Subcutaneous adipose tissue (tissue), 4 donors: ENCODE measurements around the gene FSCN2. TPM values are rescaled to one million over a fixed set of nuclear protein-coding genes. Genes with fewer than 3 reads are reported as not detected.

Experiments used
- total RNA-seq, 4 donors: library from RNA; depleted of rRNA; stranded (reverse); fragments of >200 nt; gene quantifications; one replicate each; pipeline ENCODE4 v1.1.0, GENCODE V29; 2016
- TF ChIP-seq, protein P1 (sequence below): fragments of 450-650 bp; IDR thresholded peaks from one replicate; pipeline ENCODE4 v1.5.1; 2016; ENCODE audit warnings: low read depth, mild to moderate bottlenecking, control low read depth, antibody characterized with exemption, moderate library complexity

FSCN2 gene
- total RNA-seq, 4 donors from 2014 or later: 0.88 to 1.0 TPM; not detected in 2

DNA sequence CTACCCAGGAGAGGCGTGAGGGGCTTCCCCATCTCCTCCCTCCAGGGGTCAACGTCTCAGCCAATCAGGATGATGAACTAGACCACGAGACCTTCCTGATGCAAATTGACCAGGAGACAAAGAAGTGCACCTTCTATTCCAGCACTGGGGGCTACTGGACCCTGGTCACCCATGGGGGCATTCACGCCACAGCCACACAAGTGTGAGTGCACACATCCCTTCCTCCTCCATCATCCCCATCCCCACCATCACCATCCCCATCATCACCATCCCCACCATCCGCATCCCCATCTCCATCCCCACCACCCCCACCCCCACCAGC lies 6.8 kb downstream of the FSCN2 start:
- TF ChIP-seq, protein P1, sequence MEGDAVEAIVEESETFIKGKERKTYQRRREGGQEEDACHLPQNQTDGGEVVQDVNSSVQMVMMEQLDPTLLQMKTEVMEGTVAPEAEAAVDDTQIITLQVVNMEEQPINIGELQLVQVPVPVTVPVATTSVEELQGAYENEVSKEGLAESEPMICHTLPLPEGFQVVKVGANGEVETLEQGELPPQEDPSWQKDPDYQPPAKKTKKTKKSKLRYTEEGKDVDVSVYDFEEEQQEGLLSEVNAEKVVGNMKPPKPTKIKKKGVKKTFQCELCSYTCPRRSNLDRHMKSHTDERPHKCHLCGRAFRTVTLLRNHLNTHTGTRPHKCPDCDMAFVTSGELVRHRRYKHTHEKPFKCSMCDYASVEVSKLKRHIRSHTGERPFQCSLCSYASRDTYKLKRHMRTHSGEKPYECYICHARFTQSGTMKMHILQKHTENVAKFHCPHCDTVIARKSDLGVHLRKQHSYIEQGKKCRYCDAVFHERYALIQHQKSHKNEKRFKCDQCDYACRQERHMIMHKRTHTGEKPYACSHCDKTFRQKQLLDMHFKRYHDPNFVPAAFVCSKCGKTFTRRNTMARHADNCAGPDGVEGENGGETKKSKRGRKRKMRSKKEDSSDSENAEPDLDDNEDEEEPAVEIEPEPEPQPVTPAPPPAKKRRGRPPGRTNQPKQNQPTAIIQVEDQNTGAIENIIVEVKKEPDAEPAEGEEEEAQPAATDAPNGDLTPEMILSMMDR: no peak

DNA sequence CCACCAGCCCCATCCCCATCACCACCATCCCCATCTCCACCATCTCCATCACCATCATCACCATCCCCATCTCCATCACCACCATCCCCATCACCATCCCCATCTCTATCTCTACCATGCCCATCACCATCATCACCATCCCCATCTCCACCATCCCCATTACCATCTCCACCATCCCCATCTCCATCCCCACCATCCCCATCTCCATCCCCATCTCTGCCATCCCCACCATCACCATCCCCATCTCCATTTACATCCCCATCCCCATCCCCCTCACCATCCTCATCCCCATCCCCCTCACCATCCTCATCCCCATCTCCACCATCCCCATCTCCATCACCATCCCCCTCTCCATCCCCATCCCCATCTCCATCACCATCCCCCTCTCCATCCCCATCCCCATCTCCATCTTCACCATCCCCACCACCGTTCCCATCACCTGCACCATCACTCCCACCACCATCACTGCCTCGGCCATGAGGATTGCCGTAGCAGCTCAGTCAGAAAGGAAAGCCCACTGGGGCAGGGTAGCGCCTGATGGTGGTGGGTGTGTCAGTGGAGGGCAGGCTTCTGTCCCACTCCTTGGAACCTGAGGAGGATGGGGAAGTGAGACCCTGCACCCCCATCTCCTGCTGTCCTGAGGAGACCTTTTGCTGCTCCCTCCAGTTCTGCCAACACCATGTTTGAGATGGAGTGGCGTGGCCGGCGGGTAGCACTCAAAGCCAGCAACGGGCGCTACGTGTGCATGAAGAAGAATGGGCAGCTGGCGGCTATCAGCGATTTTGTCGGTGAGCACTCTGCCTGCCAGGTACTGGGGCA lies 7.5 kb downstream of the FSCN2 start:
- TF ChIP-seq, protein P1: no peak

DNA sequence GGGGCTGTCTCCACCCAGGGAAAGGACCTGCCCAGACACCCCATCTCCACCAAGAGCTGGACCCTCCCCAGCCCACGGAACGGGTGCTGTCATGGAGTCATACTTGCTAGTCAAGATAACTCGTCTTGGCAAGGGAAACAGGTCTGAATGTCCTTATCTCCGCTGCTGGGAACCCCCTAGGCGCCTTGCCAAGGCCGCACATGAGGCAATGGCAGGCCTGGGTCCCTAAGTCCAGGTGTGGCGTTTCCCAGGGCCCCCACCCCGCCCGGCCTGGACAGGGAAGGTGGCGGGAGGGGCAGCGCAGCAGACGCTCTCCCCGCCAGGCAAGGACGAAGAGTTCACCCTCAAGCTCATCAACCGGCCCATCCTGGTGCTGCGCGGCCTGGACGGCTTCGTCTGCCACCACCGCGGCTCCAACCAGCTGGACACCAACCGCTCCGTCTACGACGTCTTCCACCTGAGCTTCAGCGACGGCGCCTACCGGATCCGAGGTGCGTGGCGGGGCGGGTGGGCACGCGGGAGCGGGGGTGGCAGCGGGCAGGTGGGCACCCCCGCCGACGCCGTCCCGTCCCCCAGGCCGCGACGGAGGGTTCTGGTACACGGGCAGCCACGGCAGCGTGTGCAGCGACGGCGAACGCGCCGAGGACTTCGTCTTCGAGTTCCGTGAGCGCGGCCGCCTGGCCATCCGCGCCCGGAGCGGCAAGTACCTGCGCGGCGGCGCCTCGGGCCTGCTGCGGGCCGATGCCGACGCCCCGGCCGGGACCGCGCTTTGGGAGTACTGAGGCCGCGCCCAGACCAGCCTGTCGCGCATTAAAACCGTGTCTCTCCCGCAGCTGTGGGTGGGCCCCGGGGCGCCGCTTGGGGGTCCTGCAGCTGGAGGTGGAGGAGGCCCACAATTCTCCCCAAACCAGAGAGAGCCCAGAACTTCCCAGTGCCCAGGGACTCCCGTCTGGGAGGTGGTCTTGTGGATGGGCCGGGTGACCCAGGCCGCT lies 8.4 kb downstream of the FSCN2 start:
- TF ChIP-seq, protein P1: no peak

DNA sequence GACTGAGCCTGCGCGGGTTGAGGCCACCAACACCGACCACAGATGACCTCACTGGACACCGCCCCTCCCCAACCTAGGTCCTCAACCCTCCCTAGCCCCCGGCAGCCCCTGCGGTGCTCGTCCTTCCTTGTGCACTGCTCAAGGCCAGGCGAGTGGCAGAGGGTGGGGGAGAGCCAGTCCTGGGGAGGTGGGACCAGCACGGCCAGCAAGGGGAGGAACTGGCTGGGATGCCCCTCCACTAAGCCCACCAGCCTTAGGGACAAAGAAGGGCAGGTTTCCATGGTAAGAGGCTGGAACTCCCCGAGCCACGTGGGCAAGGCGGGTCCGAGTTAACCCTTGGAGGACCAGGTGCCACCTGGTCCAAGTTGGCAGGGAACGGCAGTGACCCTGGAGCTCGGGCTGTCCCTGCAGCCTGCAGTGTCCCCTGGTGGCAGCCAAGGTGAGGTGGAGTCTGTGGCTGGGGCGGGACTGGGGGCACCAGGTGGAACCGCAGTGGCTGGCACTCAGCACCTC lies 9.2 kb downstream of the FSCN2 start:
- TF ChIP-seq, protein P1: no peak

DNA sequence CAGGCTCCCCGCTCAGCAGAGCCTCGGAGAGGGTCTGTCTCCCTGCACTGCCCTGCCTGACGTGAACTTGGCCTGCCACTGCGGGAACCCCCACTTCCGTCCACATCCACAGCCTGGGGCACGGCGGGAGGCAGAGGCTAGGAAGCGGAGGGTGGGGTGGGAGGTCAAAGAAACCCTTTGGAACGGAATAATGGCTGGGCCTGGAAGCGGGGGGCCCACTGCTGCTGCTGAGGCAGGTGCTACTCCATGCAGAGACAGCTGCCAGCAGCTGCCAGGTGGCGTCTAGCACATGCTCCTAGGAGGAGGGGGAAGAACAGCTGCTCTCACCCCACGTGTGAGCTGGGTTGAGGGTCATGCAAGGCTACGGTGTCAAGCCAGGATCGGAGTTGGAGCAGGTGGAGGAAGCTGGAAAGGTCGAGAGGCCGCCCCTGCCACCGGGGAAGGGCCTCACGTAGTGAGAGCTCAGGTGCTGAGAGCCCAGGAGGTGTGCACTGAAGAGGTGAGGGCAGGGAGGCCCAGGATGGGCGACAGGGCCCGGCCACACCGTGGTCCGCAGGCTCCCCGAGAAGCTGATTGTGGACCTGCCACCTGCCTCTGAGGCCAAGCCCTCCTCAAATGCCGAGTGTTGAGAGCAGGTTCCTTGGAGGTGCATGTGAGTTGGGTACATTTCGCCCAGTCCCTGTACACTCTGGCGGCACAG lies 9.8 kb downstream of the FSCN2 start:
- TF ChIP-seq, protein P1: no peak

DNA sequence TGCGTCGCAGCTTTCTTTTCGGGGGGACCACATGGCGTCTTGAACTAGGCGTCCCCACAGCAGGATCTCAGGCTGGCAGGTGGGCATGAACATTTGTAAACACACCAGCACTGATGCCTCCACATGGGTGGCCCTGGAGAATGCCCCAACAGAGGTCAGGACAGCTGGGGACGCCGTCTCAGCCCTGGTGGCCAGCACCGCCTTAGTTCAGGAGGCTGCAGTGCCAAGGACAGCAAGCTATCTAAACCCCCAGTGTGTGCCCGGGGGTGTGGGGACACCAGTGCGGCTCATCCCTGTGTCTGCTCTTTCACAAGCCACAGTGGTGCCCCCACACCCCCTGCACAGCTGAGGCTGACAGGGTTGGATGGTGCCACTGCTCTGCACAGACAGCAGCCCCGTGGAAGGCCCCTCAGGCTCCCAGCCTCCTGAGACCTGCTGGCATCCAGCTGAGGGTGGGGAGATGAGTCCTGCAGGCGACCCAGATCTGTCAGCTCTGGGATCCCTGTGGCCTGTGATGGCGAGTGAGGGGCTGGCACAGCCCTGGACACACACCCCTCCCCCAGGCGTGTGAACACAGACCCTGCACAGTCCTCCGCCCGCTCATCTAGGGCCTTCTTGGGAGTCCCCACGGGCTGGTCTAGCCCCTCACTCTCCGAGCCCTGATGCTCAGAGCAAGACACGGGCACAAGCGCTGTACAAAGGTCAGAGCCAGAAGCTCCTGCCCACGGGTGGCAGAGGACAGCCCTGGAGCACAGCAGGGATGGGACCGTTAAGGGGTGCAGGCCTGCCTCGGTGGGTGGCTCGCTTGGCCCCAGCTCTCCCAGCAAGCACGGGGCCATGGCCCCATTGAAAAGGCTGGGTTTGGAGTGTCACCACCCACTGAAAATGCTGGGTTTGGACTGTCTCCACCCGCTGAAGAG lies 10.7 kb downstream of the FSCN2 start:
- TF ChIP-seq, protein P1: no peak
